Superior temporal gyrus (tissue), 1 donor: ENCODE measurements around the gene NR0B2.
"Not testable (repeated sequence)": the region's sequence is repeated elsewhere in the genome, so short reads cannot be mapped to it uniquely, and the experiment has no call there.

Source experiments
- DNase-seq: peaks from one replicate; pipeline ENCODE4 v3.0.0-alpha.2; 2016; ENCODE audit errors: extremely low spot score

NR0B2 gene, protein sequence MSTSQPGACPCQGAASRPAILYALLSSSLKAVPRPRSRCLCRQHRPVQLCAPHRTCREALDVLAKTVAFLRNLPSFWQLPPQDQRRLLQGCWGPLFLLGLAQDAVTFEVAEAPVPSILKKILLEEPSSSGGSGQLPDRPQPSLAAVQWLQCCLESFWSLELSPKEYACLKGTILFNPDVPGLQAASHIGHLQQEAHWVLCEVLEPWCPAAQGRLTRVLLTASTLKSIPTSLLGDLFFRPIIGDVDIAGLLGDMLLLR

DNA sequence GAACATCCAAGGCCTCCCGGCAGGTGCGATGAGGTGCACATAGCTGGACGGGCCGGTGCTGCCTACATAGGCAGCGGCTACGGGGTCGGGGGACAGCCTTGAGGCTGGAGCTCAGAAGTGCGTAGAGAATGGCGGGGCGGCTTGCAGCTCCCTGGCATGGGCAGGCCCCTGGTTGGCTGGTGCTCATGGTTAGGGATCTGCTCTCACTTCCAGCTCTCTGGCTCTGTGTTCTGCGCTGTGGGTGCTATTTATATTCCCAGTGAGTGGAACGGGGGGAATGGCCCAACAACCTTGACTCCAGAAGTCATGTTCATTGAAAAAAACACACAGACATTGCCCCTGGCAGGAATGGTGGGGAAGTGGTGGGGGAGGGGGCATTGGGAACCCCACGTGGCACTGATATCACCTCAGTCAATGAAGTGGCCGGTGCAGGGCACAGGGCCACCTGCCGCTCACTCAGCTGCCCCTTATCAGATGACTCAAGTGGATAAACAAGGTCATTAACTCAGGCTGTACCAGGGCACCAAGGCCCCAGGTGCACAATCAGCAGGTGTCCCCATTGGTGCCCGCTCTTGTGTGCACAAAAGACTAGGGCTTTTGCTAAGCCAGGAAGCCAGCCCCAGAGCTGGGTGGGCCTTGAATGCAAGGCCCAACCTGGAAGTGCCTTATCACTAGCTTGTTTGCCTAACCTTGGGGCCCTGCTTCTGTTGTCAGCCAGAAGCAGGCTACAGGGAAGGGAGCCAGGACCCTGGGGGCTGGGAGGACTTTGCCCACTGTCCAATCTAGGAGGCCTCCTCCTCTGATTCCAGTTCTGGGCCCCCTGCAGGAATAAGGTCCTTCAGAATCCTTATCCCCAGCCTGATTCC is at the start of gene NR0B2:
Gene NR0B2, minus strand, starts transcription at position 222 of the 866 bp plus-strand sequence. Its CDS starts 35 bp downstream, at position 187.
- no peak for DNase-seq

DNA sequence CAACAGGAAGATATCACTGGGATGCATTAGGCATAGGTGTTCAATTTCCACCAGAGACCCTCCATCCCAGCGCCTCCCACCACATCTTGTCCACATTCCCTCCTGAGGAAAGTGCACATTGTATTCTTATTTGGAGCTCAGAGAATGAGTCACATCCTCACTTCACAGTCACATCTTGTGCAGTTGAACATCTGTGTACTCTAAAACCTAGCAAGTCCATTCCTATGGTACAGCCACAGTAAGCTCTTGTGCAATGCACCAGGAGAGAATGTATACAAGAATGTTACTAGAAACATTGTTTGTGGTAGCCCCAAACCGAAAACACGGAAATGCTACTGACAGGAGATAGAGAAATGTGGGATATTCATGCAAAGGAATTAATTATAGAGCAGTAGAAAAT is 48.1 kb upstream of the NR0B2 start:
- DNase-seq, result peak; percentile 68

DNA sequence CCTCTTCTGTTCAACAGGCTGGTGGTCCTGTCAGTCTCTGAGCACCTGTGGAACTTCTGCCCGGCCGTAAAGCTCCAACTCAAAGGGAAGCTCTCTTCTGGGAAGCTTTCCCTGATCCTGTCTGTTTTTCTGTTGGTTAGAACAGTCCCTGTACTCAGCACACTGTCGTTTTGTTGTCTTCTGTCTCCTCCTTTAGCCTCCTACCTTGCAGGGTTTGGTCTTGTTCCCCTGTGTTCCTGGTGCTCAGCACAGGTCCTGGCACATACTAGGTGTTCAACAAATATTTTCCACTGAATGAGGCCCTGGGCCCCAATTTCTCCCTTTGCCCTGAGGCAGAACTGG is 46.8 kb upstream of the NR0B2 start:
- DNase-seq, result no peak

DNA sequence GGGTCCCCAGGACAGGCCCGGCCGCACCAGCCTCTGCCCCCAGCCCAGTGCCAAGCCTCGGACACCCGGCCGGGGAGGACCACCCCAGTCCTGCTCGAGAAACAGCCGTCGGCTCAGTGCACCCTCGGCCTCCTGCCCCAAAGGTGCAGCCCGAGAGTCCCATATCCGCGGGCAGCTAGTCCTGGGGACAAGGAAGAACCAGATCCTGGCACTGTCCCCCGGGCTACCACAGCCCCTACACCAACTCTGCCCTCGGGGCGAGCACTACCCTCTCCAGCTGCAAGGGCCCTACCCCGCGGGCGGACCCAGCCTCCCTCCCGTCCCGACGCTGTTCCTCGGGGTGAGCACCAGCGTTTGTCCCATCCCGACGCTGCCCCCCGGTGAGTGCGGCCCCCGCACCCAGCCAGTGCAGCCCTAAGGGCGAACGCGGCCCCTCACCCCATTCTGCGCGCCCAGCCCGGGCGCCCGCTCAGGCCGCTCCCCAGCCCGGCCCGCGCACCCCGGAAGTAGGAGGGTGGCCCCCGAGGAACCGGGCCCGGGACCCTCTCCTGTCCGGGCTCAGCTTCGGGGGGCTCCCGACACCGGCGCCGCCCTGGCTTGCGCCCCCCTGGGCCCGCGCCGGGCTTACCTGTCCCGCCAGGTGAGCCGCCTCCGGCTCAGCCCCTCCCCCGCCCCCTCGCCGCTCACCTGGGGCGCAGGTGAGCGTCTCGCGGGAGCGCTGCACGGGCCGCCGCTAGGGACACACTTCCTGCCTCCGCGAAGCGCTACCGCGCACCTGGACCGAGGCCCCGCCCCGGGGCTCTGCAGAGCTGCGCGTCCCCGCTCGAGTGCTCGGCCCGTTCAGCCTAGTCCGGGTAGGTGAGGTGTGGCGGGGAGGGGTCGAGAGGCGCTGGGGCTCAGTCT is 46.2 kb upstream of the NR0B2 start, which contains the start of gene KDF1:
Gene KDF1, minus strand, starts transcription at position 747 of the 903 bp plus-strand sequence. CDS start 8,088 bp downstream, outside the sequence.
- DNase-seq, result no peak

DNA sequence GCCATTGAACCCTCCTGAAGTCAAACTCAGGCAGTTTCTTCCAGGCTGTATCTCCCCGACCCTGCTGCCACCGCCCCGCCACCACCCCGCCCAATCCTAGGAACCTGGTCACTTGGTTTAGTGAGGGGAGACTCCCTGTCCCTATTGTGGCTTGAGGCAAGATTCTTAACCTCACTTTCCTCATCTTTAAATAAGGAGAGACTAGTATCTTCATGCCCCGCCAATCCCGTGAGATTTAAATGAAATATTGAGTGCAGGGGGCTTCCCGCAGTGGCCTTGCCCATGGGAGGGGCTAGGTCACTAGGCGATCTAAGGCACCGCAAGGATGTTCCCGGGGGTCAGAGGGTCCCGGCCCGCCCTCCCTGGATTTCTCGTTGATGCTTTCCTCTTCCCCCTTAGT is 45.5 kb upstream of the NR0B2 start:
- no peak for DNase-seq

DNA sequence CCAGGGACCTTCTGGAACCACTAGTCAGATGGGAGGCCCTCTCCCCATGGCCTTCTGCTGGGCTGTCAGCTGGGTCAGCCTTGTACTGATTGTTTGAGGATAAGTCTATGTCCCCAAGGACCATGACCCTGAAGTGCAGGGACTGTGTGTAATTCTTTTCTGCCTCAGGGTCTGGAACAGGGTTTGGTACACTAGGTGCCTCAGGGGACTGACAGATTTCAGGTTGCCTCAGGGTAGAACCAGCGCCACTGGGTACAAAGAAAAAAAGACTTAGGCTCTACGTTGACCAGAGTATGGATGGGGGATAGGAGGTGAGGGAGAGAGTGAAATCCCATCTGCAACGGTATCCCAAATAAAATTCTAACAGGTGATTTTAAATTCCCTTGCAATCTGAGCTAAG is 43.5 kb upstream of the NR0B2 start:
- no peak for DNase-seq

DNA sequence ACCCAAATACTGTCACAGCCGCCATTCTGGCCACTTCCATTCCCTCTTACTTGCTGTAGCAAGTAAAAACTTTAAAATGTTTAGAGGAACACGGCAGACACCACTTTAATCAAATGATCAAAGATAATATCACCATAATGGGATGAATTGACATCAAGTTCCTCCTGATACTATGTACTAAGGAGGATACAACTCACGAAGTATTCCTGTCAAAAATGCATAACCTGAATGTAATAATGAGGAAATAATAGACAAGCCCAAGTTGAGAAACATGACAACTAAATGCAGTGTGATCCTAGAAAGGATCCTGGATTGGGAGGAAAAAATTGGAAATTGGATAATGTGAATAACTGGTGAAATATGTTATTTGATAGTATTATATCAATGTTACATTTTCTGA is 42.5 kb upstream of the NR0B2 start:
- no peak for DNase-seq

DNA sequence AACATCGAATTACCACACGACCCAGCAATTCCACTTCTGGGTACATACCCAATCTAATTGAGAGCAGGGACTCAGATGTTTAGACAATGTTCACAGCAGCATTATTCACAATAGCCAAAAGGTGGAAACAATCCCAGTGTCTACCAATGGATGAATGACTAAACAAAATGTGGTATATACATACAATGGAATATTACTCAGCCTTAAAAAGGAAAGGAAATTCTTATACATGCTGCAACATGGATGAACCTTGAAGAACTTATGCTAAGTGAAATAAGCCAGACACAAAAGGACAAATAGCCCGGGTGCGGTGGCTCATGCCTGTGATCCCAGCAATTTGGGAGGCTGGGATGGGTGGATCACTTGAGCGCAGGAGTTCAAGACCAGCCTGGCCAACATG is 39.6 kb upstream of the NR0B2 start:
- no peak for DNase-seq

DNA sequence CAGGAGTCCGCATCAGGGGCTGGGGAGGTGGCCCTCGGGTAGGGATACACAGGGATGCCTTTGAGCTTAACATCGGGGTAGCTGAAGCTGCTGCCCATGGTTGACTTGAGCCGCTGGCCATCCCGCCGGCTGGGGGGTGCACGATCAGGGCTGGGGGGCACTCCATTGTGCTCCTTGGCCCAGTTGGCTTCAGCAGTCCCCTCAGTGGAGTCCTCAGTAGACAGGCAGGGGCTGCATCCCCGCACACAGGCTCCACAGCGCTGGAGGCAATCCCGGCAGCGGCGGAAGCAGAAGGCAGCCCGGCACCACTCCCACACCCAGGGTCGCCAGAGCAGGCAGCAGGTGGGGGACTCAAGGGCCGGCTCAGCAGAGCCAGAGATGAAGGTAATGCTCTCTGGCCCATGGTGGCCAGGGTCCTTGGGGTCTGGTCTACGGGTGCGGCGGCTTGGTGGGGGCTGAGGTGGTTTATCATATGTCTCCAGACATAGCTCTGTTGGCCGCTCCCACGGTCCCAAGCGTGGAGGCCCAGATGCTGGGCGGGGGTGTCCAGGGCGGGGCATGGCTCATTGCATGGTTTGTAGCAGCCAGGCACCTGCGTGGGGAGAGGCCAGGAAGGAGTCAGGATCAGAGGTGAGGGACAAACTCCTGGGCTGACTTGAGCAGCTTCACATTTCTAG is 38.2 kb upstream of the NR0B2 start:
- no peak for DNase-seq

DNA sequence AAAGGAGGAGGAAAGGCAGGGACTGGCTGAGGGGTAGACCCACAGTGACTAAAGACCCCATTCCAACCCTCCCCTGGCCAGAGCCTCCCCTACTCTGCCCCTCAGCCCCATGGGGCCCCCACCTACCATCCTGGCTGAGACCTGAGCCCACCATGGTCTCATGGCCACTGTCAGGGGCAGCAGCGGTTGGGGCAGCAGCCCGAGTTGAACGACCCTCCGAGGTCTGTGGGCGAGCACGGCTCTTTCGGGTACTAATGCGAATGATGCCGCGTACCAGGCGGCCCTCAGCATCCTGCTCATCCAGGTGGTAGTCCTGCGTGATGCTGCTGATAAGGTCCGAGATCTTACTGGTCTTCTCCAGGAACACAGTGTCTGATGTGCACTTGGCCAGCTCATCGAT is 37.4 kb upstream of the NR0B2 start:
- no peak for DNase-seq

DNA sequence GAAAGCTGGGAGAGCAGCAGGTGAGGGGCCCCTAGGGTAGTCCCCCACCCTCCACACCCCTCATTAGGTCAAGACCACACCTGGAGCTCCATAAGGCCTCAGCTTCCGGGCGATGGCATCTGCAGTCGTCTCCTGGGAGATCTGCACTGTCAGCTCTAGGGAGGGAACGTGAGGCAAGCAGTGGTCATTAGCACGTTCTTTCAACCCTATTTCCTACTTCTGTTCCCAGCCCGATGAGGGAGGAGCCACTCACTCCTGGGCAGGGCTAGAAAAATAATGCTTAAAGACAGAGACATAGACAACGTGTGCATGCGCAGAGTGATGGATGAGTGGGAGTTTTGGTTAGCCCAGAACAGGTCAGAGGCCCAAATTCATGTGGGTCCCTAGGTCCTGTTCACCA is 36.8 kb upstream of the NR0B2 start:
- no peak for DNase-seq

DNA sequence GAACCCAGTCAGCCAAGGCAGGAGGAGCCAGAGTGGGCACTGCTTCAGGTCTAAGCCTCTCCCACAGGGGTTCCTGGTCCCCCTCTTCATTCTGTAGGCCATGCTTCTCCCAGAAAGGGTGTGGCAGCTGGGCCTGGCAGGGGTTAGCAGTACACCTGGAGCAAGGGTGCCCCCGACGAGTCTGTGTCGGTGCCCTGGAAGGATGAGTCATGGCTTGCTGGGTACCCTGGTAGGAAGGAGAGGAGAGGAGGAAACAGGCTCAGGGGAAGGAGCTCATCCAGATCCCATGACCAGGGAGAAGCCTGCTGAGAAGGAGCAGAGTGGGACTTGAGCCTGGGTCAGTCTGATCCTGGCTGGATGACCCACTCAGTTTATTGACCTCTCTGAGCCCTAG is 36.1 kb upstream of the NR0B2 start:
- no peak for DNase-seq

DNA sequence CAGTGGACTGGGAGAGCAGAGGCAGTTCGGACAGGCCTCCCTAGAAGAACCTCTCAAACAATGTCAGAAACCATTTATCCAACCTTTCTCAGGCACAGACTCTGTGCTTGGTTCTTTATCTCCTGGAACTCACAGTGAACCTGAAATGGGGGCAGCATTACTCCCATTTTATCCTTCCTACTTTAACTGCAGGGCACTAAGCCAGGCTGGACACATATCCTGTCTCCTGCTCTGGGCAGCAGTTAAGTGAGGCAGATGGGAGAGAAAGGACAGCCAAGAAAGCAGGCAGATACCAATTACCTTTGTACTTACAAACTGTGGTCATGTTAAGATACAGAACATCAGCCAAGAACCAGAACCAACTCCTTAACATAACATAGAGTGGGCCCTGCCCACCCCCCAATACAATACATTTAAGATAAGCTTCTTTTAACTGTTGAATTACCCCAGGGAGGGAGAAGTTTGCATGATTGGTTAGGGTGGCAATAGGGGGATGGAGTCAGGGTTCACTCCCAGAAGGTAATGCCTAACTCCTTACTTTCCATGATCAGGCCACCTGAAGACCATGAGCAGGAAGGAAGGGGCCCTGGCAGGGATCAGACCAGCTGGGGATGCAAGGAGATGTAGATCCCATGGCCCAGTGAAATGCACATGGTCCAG is 35.6 kb upstream of the NR0B2 start:
- no peak for DNase-seq

DNA sequence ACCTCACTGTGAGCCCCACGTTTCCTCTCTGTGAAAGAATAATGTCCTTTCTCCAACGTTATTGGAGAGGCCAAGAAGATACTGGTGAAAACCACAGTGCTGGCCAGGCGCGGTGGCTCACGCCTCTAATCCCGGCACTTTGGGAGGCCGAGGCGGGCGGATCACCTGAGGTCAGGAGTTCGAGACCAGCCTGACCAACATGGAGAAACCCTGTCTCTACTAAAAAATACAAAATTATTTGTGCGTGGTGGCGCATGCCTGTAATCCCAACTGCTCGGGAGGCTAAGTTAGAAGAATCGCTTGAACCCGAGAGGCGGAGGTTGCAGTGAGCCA is 34.9 kb upstream of the NR0B2 start:
- not testable (repeated sequence) for DNase-seq

DNA sequence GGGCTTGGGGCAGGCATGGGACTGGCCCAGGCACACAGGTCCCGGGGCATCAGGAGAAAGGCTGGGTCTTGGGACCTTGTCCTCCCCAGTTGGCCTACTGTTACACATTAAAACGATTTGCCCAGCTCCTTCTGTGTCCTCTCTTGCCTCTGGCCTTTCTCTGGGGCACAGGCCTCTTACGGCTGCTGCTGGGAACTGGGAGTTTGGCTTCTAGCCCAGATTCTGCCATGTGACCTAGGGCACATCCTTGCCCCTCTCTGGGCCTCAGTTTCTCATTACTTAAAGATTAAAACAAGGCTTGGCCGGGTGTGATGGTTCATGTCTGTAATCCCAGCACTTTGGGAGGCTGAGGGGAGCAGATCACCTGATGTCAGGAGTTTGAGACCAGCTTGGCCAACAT is 32.5 kb upstream of the NR0B2 start:
- DNase-seq, result no peak

DNA sequence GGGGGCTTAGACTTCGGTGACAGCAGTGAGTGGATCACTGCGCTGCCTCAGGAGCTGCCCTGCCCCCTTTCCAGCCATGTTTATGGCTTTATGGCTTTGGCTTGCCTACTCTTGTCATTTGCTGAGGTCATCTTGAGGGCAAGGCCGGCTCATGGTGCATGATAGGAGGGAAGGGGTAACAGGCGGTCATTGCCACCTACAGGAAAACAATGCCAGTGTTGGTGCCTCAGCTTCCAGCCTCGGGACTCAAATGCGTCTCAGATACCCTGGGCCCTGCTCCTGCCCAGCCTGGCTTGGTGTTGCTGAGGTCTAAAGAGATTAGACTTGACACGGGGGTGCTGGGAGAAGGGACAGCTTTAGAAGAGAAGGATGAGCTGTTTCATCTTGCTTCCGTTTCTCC is 32.0 kb upstream of the NR0B2 start:
- DNase-seq, result no peak

DNA sequence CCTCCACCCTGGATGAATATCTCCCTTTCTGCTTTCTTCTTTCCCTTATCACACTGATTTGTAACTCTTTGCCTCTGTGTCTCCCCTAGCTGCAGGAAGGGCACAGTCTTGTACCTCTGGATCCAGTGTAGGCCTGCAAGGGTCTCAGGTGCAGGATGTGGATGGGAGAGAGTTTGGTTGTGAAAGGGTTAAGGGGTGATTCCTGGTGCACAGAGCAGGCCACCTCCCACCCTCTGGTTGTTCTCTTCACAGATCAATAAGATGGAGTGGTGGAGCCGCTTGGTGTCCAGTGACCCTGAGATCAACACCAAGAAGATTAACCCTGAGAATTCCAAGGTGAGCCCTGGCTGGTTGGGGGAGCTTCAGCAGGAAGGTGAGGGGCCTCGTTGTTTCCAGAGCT is 31.4 kb upstream of the NR0B2 start:
- DNase-seq, result no peak

DNA sequence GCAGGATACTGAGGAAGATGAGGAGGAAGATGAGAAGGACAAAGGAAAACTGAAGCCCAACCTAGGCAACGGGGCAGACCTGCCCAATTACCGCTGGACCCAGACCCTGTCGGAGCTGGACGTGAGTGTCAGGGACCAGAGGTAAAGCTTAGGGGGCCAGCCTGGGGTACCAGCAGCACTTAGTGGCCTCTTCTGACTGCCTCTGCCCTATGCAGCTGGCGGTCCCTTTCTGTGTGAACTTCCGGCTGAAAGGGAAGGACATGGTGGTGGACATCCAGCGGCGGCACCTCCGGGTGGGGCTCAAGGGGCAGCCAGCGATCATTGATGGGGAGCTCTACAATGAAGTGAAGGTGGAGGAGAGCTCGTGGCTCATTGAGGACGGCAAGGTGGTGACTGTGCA is 28.9 kb upstream of the NR0B2 start:
- DNase-seq, result no peak

DNA sequence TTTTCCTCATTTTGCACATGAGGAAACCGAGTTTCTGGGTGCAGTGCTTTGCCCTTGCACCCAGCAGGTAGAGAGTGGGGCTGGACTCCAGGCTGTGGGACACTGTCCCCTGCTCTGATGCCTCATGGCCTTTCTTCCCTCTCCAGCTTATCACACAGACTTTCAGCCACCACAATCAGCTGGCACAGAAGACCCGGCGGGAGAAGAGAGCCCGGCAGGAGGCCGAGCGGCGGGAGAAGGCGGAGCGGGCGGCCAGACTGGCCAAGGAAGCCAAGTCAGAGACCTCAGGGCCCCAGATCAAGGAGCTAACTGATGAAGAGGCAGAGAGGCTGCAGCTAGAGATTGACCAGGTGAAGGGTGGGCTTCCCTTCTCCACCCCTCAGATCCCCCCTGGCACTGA is 27.5 kb upstream of the NR0B2 start:
- DNase-seq, result no peak

DNA sequence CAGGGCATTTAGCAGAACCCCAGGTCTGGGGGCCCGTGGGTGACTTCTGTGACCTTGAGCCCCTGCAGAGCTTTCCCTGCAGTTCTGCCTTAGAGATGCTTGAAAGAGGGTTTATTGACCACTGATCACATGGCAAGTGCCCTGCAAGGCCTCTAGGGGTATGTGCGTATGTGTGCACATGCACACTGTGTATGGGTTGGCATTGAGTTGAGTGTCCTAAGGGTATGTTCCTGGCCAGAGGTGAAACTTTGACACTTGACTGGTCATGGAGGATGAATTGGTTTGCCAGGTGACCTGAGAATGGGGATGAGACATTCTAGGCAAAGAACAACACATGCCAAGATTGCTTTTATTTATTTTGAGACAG is 24.9 kb upstream of the NR0B2 start:
- no peak for DNase-seq

DNA sequence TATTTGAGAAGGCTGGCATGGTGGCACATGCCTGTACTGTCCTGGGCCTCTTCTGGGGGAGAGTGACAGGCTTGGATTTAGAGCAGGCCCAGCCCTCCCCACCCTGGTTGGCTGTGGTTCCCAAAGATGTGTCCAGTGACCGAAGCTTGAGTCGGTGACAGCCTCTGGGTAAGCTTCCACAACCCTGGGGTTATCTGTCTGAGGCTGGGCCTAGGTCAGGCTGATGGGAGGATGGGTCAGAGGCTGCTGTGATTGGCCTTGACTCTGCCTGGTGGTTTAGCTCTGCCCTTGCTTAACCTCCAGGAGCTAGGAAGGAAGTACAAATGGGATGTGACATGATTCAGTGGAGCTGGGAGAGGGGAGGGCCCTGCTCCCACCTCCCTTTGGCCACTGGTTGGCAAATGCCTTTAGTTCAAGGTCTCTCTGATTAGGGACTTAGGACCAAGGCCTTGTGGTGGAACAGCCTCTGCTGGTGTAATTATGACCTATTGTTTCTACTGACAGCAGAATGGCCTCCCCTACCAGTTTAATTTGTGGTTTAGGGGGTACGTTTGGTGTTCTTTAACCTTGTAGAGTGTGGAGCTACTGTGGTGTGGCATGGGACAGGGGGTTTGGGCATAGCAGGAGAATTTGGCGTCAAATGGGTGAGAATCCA is 24.4 kb upstream of the NR0B2 start:
- no peak for DNase-seq
